LoVo (cell line): Measurements from ENCODE around the gene PRKG2.
"Not testable (repeated sequence)": the region's sequence is repeated elsewhere in the genome, so short reads cannot be mapped to it uniquely, and the experiment has no call there.

Experiments
- DNase-seq: peaks from one replicate; pipeline ENCODE4 v3.0.0-alpha.2; 2016; ENCODE audit warnings: low spot score

The PRKG2 gene, protein sequence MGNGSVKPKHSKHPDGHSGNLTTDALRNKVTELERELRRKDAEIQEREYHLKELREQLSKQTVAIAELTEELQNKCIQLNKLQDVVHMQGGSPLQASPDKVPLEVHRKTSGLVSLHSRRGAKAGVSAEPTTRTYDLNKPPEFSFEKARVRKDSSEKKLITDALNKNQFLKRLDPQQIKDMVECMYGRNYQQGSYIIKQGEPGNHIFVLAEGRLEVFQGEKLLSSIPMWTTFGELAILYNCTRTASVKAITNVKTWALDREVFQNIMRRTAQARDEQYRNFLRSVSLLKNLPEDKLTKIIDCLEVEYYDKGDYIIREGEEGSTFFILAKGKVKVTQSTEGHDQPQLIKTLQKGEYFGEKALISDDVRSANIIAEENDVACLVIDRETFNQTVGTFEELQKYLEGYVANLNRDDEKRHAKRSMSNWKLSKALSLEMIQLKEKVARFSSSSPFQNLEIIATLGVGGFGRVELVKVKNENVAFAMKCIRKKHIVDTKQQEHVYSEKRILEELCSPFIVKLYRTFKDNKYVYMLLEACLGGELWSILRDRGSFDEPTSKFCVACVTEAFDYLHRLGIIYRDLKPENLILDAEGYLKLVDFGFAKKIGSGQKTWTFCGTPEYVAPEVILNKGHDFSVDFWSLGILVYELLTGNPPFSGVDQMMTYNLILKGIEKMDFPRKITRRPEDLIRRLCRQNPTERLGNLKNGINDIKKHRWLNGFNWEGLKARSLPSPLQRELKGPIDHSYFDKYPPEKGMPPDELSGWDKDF

DNA sequence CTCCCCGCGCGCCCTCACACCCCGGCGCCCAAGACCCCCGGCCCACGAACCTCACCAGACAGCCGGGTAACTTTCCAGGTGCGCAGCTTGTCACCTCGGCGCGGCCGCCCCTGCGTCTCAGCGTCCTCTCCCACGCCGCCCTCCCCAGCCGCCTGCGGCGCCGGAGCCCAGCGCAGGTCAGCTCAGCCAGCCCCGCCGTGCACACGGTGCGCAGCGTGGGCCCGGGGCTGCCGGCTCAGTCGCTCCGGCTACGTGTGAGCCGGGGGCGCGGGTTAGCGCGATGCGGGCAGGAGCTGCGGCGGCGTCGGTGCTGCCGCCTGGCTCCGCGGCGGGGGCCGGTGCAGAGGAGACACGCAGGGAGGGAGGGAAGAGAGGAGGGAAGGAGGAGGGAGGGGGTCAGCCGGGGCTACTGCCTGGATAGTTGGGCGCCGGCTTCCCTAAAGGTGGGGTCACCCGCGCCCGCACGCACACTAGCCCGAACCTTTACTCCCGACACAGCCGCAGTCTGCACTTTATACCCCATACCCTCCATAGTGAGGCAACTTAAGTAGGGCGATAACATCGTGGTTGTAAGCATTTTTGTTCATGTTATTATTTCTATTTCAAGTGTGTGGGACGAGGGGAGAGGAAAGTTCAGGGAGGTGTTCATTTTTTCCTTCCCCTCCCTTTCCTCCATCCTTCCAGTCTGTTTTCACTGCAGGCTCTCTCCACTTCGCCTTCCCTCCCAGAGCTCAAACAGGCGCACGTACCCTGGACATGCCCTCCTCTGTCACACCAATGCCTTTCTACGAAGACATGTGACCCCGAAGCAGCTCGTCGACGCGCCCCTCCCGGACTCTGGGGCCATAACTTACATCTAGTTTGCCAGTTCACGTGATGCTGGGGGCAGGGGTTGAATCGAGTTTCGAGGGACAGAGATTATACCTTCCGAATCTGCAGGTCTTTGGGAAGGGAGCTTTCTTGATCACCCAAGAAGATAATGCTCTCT lies at the start of gene PRKG2:
Gene PRKG2 (minus strand): TSS at position 342 of the 988 bp plus-strand sequence. CDS start 10,175 bp downstream, outside the sequence.
- no peak for DNase-seq

DNA sequence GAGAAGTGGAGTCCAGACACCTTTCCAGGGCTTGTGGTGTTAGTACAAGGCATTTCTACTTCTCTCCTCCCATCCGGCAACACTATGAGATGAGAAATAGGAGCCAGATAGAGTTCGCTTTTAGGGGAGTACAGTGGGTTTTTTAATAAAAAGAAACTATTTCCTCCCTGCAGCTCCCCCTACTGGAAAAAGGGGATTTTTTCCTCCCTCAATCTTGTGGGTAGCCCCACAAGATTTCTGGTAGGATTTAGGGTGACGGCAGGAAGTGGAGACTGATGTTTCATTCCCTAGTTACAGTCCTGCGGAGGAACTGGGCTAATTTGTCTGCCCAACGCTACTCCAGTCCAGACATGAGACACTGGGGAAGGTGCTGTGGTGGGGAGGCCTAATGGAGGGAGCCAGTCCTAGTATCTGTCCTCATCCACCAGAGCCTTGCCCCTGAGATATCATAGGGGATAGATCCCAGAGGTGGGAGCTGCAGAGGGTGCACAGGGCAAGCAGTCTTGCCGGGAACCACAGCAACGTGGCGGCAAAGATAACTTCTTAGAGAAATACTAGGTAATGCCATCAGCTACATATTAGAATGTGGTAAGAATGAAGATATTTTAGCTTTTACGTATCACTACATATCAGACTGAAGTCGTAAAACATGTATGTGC lies 45.5 kb upstream of the PRKG2 start:
- DNase-seq: no peak

DNA sequence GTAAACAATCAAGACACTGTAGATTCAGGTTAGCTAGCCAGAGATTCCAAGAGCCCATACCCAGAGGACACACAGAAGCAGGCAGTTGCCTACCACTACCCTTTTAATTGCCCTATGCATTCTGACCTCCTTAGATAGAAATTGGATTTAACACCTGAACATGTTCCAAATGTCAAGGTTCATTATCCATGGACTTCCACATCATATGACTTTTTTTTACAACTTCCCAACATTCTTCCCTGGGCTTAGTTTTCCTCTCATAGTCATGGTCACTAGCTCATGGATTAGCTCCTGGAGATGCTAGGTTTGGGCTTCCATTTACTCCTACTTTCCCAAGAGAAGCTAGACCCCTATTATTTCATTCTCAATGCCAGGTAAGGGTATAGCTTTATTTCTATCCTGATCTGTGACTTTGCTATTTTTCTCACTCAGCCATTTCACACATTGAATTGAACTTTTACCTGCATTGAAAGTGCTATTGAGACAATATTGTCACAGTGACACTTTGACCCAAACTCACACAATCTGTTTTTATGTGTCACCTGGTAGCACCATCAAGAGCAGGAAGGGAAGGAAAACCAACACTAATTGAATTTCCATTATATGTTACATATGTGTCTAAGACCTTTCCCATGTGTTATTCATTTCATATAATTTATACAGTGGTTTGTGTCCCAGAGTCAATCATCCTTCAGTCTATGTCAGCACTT lies 44.0 kb upstream of the PRKG2 start:
- DNase-seq: no peak

DNA sequence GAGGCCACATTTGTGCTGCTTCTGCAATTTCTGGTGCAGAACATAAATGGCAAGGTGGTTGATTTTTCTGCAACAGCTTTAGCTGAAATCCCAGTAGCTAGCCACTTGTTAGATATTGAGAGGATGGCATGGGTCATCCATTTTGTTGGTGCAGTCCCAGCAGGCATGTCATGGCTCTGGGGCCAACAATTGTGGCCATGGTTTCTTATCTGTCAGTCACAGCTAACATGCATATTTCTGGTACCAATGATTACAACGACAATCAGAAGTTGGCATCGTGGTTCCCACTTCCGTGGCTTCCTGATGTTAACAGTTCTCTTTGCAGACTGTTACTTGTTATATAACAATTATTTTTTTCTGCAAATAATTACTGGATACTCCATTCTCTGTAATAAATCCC lies 42.8 kb upstream of the PRKG2 start:
- no peak for DNase-seq

DNA sequence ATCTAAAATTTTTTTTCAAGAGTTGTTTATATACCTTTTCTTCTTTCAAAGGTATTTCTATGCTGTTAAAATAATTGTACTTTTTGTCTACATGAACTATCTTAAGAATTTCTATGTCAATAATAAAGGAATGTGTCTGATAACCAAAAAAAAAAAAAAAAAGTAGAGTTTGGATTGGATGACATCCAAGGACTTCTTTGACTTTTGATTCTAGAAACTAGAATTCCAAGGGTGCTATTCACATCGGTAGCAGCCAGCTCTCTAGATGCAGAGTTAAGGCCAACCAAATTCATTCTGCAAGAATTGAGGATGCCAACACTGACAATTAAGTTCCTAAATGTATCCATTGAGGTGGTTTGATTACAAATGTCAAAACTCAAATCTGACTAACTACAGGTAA lies 42.0 kb upstream of the PRKG2 start:
- DNase-seq: no peak

DNA sequence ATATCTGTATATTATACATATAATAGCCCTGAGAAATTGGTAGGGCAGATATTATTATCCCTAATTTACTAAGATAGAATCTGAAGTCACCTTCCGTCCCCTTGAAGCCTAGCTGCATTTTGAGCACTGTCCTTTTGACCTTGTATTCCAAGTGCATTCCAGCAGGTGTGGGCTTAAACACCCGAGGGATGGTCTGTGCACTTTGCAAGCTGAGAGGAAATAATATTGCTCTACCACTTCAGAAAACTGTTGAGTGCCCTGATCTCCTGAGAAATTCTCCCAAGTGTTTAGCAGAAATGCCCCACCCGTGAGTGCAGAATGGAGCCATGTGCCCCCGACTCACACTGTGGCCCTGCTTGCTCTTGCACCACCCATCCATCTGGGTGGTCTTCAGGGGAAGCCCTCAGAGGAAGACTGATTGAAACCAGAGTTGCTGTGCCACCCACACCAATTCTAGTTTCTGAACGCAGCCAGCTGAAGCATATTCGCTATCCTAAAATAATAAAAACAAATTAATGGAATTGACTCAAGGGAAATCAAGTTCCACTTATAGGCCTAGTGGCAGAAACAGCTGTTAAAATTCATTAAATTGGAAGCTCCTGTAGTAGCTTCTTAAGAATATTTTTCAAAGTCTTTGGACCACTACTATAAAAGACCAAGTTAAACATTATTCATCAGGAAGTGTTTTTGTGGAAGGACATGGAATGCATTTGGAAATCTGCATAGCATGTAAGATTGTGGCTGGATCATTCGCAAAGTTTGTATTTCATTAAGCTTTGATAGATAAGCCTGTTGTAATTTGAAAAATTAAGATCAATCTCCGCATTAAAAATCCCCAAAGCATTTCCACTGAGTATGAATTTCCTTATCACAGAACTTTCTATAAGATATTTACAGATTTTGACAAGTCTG lies 41.3 kb upstream of the PRKG2 start:
- DNase-seq: no peak

DNA sequence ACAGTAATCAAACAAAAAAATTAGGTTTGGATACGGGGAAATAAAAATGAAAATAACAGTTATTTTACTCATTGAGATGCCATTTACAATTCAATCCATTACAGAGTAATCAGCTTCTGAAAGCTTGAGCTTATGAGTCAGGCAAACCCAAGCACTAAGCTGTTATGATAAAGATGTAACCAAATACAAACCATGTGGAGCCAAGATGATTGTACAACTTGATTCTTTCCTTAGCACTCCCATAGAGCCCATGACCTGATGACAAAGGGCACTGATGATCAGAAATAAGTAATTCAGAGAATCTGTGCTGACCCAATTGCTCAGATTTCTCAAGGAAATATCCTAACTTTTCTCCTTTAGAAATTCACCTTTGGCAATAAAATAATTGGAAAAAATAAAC lies 40.5 kb upstream of the PRKG2 start:
- DNase-seq: no peak

DNA sequence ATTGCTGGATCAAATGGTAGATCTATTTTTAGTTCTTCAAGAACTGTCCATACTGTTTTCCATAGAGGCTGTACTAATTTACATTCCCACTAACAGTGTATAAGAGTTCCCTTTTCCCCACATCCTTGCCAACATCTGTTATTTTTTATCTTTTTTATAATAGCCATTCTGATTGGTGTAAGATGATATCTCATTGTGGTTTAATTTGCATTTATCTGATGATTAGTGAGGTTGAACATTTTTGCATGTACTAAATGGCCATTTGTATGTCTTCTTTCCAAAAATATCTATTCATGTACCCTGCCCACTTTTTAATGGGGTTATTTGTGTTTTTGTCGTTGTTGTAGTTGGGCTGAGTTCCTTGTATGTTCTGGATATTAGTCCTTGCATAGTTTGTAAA lies 35.4 kb upstream of the PRKG2 start:
- DNase-seq: no peak

DNA sequence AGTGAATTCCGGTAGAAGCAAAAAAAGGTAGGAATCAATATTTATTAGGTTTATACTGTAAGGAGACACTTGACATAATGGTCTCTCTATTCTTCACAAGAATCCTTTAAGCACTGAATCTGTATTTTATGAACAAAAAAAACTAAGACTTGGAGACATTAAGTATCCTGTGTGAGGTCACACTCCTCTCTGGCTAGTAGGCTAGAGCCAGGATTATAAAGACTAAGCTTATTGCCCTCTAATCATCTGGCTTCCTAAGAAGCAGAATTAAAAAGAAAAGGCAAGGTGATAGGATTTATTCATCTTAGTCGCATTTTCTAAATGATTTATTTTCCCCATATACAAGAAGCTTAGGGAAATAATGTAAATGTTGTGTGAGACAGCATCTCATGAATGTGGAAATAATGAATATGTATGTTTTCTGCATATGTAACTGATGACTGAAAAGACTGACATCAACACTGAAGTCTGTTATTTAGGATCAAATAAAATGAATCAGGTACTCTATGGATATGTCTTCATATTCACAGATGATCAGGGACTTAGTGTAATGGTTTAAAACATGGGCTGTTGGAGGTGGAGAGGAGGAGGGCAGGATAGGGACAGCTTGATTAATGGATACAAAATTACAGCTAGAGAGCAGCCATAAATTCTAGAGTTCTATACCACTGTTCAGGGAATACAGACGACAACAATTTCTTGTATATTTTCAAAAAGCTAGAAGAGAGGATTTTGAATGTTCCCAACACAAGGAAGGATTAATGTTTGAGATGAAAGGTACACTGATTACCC lies 30.4 kb upstream of the PRKG2 start:
- no peak for DNase-seq

DNA sequence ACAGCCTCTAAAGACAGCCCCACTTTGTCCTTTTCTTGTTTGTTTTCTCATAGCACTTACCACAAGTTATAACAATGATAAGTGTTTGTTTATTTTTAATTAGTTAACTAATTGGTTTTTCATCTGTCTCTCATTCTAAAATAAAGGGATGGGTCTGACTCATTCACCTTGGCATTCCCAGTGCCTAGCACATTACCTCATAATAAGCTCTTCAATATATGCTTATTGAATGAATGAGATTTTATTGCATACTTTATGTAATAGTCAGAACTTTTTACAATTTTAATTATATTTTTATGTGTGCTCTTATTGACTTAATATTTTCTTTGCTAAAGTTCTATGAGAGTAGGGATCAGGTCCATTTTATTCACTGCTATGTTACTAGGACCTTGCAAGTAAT lies 22.8 kb upstream of the PRKG2 start:
- no peak for DNase-seq

DNA sequence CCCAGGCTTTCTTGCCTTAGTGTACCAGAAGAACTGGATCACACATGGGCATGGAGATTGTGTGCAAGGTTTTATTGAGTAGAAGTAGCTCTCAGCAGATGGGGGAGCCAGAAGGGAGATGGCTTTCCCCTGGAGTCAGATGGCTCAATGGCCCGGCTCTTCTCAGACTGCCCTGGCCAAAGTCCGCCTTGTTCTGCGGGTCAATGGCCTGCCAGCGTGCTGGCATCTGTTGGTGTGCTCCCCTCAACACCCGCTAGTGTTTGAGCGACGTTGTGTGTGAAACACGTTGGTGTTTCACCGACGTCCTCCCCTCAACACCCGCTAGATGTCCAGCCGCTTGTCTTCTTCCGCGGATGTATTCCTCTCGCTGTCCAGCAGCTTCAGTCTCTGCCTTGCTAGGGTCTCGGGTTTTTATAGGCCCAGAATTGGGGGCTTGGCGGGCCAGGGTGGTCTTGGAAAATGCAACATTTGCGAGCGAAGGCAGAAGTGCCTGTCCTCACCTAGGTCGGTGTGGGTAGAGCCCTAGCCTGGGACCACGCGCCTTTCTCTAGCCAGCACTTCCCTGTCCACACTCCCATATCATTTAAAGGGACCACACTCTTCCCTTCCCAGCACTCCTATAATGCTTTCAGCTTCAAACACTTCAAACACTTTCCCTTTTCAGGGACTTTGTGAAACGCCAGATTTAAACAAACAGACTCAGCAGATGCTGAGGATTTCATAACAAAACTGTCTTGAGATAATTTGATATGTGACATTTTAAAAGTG lies 21.1 kb upstream of the PRKG2 start:
- no peak for DNase-seq

DNA sequence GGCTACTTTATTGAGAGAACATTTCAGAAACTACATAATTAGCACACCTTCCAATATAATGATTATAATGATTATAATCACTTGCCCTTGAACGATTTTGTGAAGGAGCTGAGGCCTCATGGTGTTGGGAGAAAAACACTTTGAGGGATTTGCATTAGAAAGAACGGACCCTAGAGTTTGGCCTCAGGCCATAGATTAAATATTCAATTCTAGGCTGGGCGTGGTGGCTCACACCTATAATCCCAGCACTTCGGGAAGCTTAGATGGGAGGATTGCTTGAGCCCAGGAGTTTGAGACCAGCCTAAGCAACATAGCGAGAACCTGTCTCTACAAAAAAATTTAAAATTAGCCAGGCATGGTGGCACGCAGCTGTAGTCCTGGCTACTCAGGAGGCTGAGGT lies 12.9 kb upstream of the PRKG2 start:
- no peak for DNase-seq

DNA sequence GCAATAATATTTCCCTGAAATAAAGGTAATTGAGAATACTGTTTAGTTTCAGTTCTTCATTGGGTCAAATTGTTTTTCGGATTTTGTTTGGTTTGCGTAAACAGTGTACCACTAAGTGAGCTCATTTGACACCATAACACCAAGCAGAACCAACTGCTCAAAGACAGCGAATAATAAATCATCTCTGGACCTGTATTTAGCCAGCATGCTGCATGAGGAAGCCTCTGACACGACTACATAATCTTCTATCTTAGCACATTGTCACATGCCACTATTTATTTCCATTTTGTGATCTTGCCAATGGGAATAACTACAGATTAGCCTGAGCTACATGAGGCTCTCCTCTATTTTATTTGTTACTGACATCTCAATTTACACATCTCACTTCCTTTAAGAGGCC lies 12.1 kb upstream of the PRKG2 start:
- DNase-seq: no peak

DNA sequence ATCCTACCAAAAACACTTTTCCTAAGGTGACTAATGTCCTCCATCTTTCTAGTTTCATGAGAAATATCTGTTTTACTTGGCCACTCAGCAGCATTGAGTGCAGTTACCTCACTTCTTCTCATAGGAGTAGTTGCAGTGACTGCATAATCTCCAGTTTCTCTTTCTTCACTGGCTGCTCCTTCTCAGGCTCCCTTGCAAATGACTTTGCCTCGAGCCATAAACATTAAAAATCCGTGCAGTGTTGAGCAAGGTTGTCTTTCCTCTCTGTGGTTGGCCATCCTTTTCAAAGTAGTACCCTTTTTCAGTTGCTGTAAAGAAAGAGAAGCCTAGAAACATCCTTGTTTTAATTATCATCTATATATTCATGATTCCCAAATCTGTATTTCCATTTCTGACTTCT lies 10.2 kb upstream of the PRKG2 start:
- no peak for DNase-seq

DNA sequence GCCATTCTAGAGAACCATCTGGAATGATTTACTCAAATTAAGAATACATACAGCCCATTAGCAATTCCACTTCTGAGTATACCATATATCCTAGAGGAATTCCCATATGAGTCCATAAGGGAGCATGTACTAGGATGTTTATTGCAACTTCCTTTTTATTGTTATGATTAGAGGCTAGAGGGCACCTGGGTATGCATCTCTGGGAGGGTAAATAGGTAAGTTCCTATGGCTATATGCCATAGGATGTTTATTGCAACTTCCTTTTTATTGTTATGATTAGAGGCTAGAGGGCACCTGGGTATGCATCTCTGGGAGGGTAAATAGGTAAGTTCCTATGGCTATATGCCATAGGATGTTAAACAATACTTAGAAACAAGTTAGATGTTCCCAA lies 7.1 kb upstream of the PRKG2 start:
- not testable (repeated sequence) for DNase-seq

DNA sequence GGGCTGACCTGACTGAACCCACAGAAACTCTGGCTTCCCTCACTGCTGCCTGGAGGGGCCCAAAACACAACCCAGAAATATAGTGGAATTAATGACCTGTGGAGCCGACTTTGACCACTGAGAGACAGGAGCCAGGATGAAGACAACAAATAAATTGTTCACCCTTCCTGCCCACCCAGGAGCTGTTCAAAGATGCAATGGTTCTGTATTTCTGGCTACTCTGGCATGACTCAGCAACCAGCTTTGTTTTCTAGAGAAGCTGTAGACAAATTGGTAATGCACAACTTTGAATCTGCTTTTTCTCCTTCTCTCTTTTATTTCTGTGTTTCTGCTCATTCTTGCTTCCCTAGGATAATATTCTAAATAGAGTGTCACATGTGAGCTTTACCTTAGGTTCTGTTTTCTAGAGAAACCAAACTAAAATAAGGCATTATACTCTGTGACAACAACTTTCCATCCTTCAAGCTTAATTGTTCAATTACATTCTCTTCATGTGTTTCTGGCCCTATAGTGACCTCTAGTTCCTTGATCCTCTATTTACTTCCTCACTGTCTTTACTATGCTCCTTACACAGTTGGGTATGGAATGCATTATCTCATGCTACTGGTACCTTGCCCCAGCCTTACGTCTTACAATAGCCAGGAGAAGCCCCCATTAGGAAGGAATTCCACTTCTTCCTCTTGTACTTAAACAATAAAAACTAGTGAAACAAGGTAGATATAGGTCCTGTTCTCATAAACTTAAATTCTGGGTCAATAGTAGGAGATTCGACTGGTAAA lies 6.5 kb upstream of the PRKG2 start:
- DNase-seq: no peak

DNA sequence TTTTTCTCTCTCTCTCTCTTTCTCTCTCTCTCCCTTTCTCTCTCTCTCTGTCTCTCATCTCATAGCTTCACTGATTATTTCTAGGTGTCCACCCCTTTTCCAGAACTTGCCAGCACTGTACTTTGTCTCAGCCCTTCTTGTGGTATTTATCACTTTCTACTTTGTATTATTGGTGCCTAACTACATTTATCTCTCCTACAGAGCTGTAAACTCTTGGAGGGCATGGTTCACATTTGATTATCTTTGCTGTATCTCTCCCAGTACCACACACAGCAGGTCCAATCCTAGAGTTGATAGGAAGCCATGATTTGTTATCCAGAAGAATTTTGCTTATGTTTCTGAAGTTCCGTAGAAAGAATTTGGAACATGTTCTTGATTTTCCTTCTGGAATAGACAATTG lies 5.2 kb upstream of the PRKG2 start:
- DNase-seq: no peak

DNA sequence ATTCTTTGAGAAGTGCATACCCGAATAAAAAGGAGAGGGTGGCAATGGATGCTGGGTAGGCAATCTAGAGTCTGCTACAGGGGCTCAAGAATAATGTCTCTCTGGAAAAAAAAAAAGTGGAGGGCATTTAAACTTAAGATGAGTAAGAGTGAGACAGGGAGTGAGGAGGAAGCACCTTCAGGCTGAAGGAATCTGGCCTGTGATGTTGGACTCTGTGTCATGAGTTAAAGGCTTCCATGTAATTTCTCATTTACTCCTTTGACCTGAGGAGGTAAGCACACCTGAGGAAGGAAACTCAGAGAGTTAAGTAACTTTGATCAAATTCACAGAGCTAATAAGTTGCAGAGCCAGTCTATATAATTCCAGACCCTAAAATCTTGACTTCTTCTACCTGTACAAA lies 3.2 kb upstream of the PRKG2 start:
- no peak for DNase-seq
